IMR-90 (cell line): ENCODE data around the gene WNT7B. TPM values are rescaled to one million over a fixed set of nuclear protein-coding genes. Genes with fewer than 3 reads are reported as not detected.

Source experiments
- ATAC-seq: fragments of 200-7000 bp; cut with Tn5 transposase; 2 replicates; pipeline ENCODE4 v1.9.1; 2020; ENCODE audit warnings: low read depth, mild to moderate bottlenecking, moderate library complexity
- BruUV-seq: library from RNA; stranded (reverse); fragments of 400-500 nt; replicated peaks from 2 replicates; lab custom pipeline; 2021; lab: Mats Ljungman, UMichigan
- CTCF ChIA-PET: fragments of 300-600 bp; formaldehyde crosslinking; extraction: SDS; loops from one replicate; lab custom pipeline; 2021; ENCODE audit warnings: antibody characterized with exemption; lab: Yijun Ruan, JAX
- POLR2A ChIA-PET: fragments of 300-600 bp; sonication (Branson Sonifier 250); formaldehyde crosslinking; loops from one replicate; lab custom pipeline; 2022; ENCODE audit warnings: antibody characterized with exemption; ENCODE audit not compliant: unreplicated experiment; lab: Charles Lee
- DNase-seq: peaks from one replicate; pipeline ENCODE4 v3.0.0; 2013
- H2AFZ ChIP-seq: replicated peaks from 2 replicates; pipeline ENCODE3; 2013; ENCODE audit warnings: low read length, mild to moderate bottlenecking; ENCODE audit not compliant: poor library complexity
- H2AK5ac ChIP-seq: 2 replicates; pipeline ENCODE4 v1.6.1; 2013; ENCODE audit warnings: low read depth, low read length, inconsistent platforms
- H2AK9ac ChIP-seq: replicated peaks from 2 replicates; pipeline ENCODE3; 2013; ENCODE audit warnings: mild to moderate bottlenecking, low read depth, low read length, moderate library complexity; ENCODE audit not compliant: poor library complexity
- H2BK120ac ChIP-seq: 2 replicates; pipeline ENCODE4 v1.6.1; 2013; ENCODE audit warnings: low read depth, low read length, inconsistent platforms
- H2BK15ac ChIP-seq: 3 replicates; pipeline ENCODE4 v1.6.1; 2013; ENCODE audit warnings: low read depth, low read length, inconsistent platforms
- H2BK20ac ChIP-seq: 2 replicates; pipeline ENCODE4 v1.6.1; 2013; ENCODE audit warnings: low read depth, mild to moderate bottlenecking, inconsistent platforms, low read length, moderate library complexity
- H2BK5ac ChIP-seq: 2 replicates; pipeline ENCODE4 v1.6.1; 2013; ENCODE audit warnings: mild to moderate bottlenecking, low read depth, low read length, inconsistent platforms; ENCODE audit not compliant: poor library complexity, severe bottlenecking
- H3K14ac ChIP-seq: replicated peaks from 2 replicates; pipeline ENCODE4 v1.6.1; 2013; ENCODE audit warnings: low read depth, low read length, inconsistent platforms
- H3K18ac ChIP-seq: 2 replicates; pipeline ENCODE4 v1.6.1; 2013; ENCODE audit warnings: low read depth, low read length, control low read depth
- H3K23ac ChIP-seq: 2 replicates; pipeline ENCODE4 v1.6.1; 2013; ENCODE audit warnings: low read depth, low read length, inconsistent platforms
- H3K27ac ChIP-seq: 2 replicates; pipeline ENCODE4 v1.5.1; 2013; ENCODE audit warnings: mild to moderate bottlenecking, control low read depth, low read length; ENCODE audit not compliant: insufficient read depth
- H3K27me3 ChIP-seq: 2 replicates; pipeline ENCODE4 v1.6.1; 2013; ENCODE audit warnings: low read length; ENCODE audit not compliant: control insufficient read depth, insufficient read depth
- H3K36me3 ChIP-seq: 2 replicates; pipeline ENCODE4 v1.6.1; 2013; ENCODE audit warnings: low read length, mixed read lengths; ENCODE audit not compliant: control insufficient read depth, insufficient read depth
- H3K4ac ChIP-seq: 2 replicates; pipeline ENCODE4 v1.6.1; 2013; ENCODE audit warnings: low read depth, low read length, inconsistent platforms
- H3K4me1 ChIP-seq: 2 replicates; pipeline ENCODE4 v1.6.1; 2013; ENCODE audit warnings: low read length, mixed read lengths; ENCODE audit not compliant: control insufficient read depth, insufficient read depth
- H3K4me2 ChIP-seq: 2 replicates; pipeline ENCODE4 v1.6.1; 2013; ENCODE audit warnings: low read depth, mild to moderate bottlenecking, control low read depth, low read length, moderate library complexity
- H3K4me3 ChIP-seq: 2 replicates; pipeline ENCODE4 v1.5.1; 2013; ENCODE audit warnings: low read depth, mild to moderate bottlenecking, control low read depth, low read length, moderate library complexity; ENCODE audit not compliant: insufficient read depth
- H3K56ac ChIP-seq: 2 replicates; pipeline ENCODE4 v1.6.1; 2013; ENCODE audit warnings: low read length, inconsistent platforms; ENCODE audit not compliant: insufficient read depth; ENCODE audit errors: extremely low read depth
- H3K79me1 ChIP-seq, 2 experiments: 2 replicates each; pipeline ENCODE4 v1.6.1; 2013; ENCODE audit warnings: low read length in 2 of 2, inconsistent platforms in 1 of 2, low read depth in 1 of 2
- H3K9ac ChIP-seq: 2 replicates; pipeline ENCODE4 v1.6.1; 2013; ENCODE audit warnings: low read depth, low read length, control low read depth
- H3K9me1 ChIP-seq: 2 replicates; pipeline ENCODE4 v1.6.1; 2013; ENCODE audit warnings: low read length, inconsistent platforms; ENCODE audit not compliant: insufficient read depth
- H3K9me3 ChIP-seq: 2 replicates; pipeline ENCODE4 v1.6.1; 2013; ENCODE audit warnings: low read length; ENCODE audit not compliant: control insufficient read depth, insufficient read depth
- H4K20me1 ChIP-seq: 2 replicates; pipeline ENCODE4 v1.6.1; 2013; ENCODE audit warnings: low read length, inconsistent platforms; ENCODE audit not compliant: insufficient read depth
- H4K5ac ChIP-seq: 2 replicates; pipeline ENCODE4 v1.6.1; 2013; ENCODE audit warnings: mild to moderate bottlenecking, low read depth, low read length, control low read depth
- H4K8ac ChIP-seq, 2 experiments: 2 replicates each; pipeline ENCODE4 v1.6.1; 2013; ENCODE audit warnings: low read depth in 2 of 2, low read length in 2 of 2, control low read depth in 1 of 2, inconsistent platforms in 1 of 2
- H4K91ac ChIP-seq: 2 replicates; pipeline ENCODE4 v1.6.1; 2013; ENCODE audit warnings: low read depth, low read length, inconsistent platforms; ENCODE audit not compliant: insufficient read depth
- NFE2L2 ChIP-seq: fragments of 150-350 bp; IDR thresholded peaks from 2 replicates; pipeline ENCODE4 v1.6.1; 2016; ENCODE audit warnings: low read depth, mild to moderate bottlenecking, low read length
- RAD21 ChIP-seq: IDR thresholded peaks from 2 replicates; pipeline ENCODE4 v1.6.1; 2012; ENCODE audit warnings: low read length, improper control_type of control experiment
- RCOR1 ChIP-seq: IDR thresholded peaks from 2 replicates; pipeline ENCODE4 v1.6.1; 2012; ENCODE audit warnings: mild to moderate bottlenecking, low read length, improper control_type of control experiment; ENCODE audit not compliant: insufficient replicate concordance
- WGBS, 2 experiments: methylation state at CpG; one replicate each; pipeline versions ENCODE4 v1.1.5 to v1.1.7; 2013; ENCODE audit warnings: missing lambda C conversion rate in 2 of 2; ENCODE audit not compliant: insufficient read length in 1 of 2; ENCODE audit errors: extremely low coverage in 2 of 2; 5-methylcytosine and 5-hydroxymethylcytosine counted together
- dilution Hi-C: fragments of 300-500 bp; cut with HindIII; formaldehyde crosslinking; loops from one replicate; pipeline ENCODE4 v1.14.3; 2018; ENCODE audit warnings: low sequenced_read_pairs; ENCODE audit not compliant: unreplicated experiment
- in situ Hi-C: fragments of 300-500 bp; cut with MboI; formaldehyde crosslinking; loops from 3 replicates; pipeline ENCODE4 v1.14.3; 2019; ENCODE audit warnings: low sequenced_read_pairs, inconsistent platforms, mixed read lengths
- intact Hi-C: fragments of 100-400 bp; cut with micrococcal nuclease; formaldehyde crosslinking; loops from 2 replicates; pipeline ENCODE4 v1.10.0; 2022
- polyA plus RNA-seq, 3 experiments: library from polyadenylated mRNA; depleted of rRNA; stranded (reverse); fragments of >200 nt; gene quantifications; 2 replicates each; pipeline ENCODE4 v1.2.3, GENCODE V29; 2012; ENCODE audit warnings: low replicate concordance in 1 of 3
- total RNA-seq: library from RNA; depleted of rRNA; stranded (reverse); fragments of >200 nt; gene quantifications from 2 replicates; pipeline ENCODE4 v1.2.3, GENCODE V29; 2012

The WNT7B gene
- total and polyA plus RNA-seq, 2 of the 4 experiments (the other 2 are of a cell fraction), result under 0.01 to 0.15 TPM

- Histone ChIP-seq H4K8ac (no peak overlapping the region), H2AFZ (no peak overlapping the region), H4K91ac (no peak overlapping the region), H3K18ac (no peak overlapping the region), H3K36me3 (no peaks in the 10 kb centered on the region), H3K56ac (no peak overlapping the region), H3K27ac (no peak overlapping the region), H2BK15ac (no peak overlapping the region), H3K4me3 (no peak overlapping the region), H3K14ac (no peak overlapping the region), H3K23ac (no peak overlapping the region), H3K4ac (no peak overlapping the region), H3K9ac (no peak overlapping the region), H3K4me2 (no peak overlapping the region), H2BK20ac (no peak overlapping the region), H3K79me1 (no peaks in the 10 kb centered on the region), H3K9me1 (no peaks in the 10 kb centered on the region), H3K27me3 (peaks cover 48% of the 10 kb centered on the region), H2BK120ac (no peak overlapping the region), H4K20me1 (peaks cover 12% of the 10 kb centered on the region), H3K4me1 (no peaks in the 10 kb centered on the region), H2AK5ac (no peak overlapping the region), H2AK9ac (no peak overlapping the region), H4K5ac (no peak overlapping the region), H2BK5ac (no peak overlapping the region), H3K9me3 (peaks cover 10% of the 10 kb centered on the region)
- no peak for ATAC-seq
- WGBS, 2 experiments, result no CpG with 5 or more reads among the region's 3 CpGs
- TF ChIP-seq RCOR1 (no peak), NFE2L2 (no peak), RAD21 (no peak)
- in situ Hi-C loops (no loop called here), intact Hi-C loops (no loop called here), dilution Hi-C loops (no loop called here)
- no TSS peak for BruUV-seq
- ChIA-PET CTCF (no interaction called here), POLR2A (no interaction called here)
- DNase-seq, result no peak
Measured at GRCh38 chr22:45872659-45873263, 104.2 kb downstream of the WNT7B start.
